Ishikawa (cell line): ENCODE data around the gene THSD4.

ENCODE experiments used
- CEBPB ChIP-seq: IDR thresholded peaks from 2 replicates; pipeline ENCODE4 v1.6.1; 2012
- CREB1 ChIP-seq: IDR thresholded peaks from 2 replicates; pipeline ENCODE4 v1.6.1; 2012; ENCODE audit warnings: low read depth
- EGR1 ChIP-seq: IDR thresholded peaks from 2 replicates; pipeline ENCODE4 v1.6.1; 2012
- EP300 ChIP-seq: IDR thresholded peaks from 2 replicates; pipeline ENCODE4 v1.6.1; 2012; ENCODE audit warnings: borderline replicate concordance
- FOXM1 ChIP-seq: IDR thresholded peaks from 2 replicates; pipeline ENCODE4 v1.6.1; 2012; ENCODE audit warnings: low read depth, borderline replicate concordance
- MAX ChIP-seq: IDR thresholded peaks from 2 replicates; pipeline ENCODE4 v1.6.1; 2012
- NFIC ChIP-seq: IDR thresholded peaks from 2 replicates; pipeline ENCODE4 v1.6.1; 2012
- RAD21 ChIP-seq: IDR thresholded peaks from 2 replicates; pipeline ENCODE4 v1.6.1; 2012; ENCODE audit warnings: low read depth
- TAF1 ChIP-seq: IDR thresholded peaks from 2 replicates; pipeline ENCODE4 v1.6.1; 2012; ENCODE audit warnings: low read depth, mild to moderate bottlenecking
- TCF12 ChIP-seq: IDR thresholded peaks from 2 replicates; pipeline ENCODE4 v1.6.1; 2012; ENCODE audit warnings: low read depth
- TEAD4 ChIP-seq: IDR thresholded peaks from 2 replicates; pipeline ENCODE4 v1.6.1; 2012
- USF1 ChIP-seq: IDR thresholded peaks from 2 replicates; pipeline ENCODE4 v1.6.1; 2012
- YY1 ChIP-seq: IDR thresholded peaks from 2 replicates; pipeline ENCODE4 v1.6.1; 2012; ENCODE audit warnings: low read depth
- ZBTB7A ChIP-seq: IDR thresholded peaks from 2 replicates; pipeline ENCODE4 v1.6.1; 2012; ENCODE audit warnings: low read depth
- TF ChIP-seq, protein P1 (sequence below): IDR thresholded peaks from 2 replicates; pipeline ENCODE4 v1.6.1; 2012; ENCODE audit warnings: low read depth, mild to moderate bottlenecking

THSD4 gene

GRCh38 chr15:71249986-71250385 lies 134.7 kb downstream of the THSD4 start:
- TF ChIP-seq CEBPB: no peak
- no peak for TF ChIP-seq EGR1
- TF ChIP-seq TCF12: no peak
- TF ChIP-seq ZBTB7A: no peak
- TF ChIP-seq YY1: no peak
- no peak for TF ChIP-seq EP300
- TF ChIP-seq TEAD4: no peak
- no peak for TF ChIP-seq FOXM1
- TF ChIP-seq TAF1: no peak

DNA sequence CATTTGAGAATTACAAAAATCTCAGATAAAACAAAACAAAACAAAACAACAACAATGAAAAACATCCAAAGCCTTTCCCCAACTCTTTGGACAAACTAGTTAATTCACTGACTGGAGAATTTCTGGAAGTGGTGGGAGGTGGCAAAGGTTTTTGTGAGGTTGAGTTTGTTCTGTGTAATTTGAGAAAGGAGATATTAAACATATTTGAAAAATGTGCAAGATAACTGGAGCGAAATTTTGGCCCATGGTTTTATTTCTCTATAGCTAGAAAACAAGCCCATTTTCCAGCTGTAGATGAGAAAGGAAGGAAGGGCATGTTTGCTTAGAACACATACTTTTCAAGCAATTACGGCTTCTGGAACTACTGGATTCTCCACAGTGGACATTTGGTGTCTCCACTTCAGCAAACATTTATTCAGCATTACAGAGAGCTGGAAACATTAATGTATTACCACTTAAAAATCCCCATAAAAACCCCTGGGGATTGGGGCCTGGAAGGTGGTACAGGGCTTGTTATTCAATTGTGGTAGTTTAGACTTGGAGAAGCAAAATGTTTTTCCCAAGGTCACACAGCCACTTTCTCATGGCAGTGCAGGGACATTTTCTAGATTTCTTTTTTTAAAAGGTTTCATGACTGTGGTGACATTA lies 135.8 kb downstream of the THSD4 start:
- no peak for TF ChIP-seq MAX
- no peak for TF ChIP-seq TAF1
- TF ChIP-seq EGR1: no peak
- TF ChIP-seq CREB1: no peak
- TF ChIP-seq NFIC: no peak
- no peak for TF ChIP-seq ZBTB7A
- TF ChIP-seq USF1: no peak

DNA sequence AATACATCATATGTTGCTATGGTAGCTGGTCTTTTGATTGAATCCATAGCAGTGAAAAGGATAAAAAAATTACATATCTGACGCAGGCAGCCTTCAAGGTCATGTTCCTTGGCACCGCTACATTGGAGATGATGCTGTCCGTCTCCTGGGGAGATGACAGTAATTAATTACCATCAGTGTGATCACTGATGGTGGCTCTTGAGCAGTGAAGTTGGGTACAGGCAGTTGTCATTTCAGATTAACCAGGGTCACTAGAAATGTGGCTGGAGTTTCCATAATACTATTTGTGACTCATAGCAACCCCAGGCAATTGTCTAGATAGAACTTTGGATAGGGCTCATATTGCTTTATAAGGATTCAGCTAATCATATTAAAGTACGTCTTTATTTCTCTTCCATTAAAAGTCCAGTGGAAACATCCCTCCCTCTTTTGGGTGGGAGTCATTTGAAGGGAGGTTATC lies 136.3 kb downstream of the THSD4 start:
- TF ChIP-seq, protein P1, sequence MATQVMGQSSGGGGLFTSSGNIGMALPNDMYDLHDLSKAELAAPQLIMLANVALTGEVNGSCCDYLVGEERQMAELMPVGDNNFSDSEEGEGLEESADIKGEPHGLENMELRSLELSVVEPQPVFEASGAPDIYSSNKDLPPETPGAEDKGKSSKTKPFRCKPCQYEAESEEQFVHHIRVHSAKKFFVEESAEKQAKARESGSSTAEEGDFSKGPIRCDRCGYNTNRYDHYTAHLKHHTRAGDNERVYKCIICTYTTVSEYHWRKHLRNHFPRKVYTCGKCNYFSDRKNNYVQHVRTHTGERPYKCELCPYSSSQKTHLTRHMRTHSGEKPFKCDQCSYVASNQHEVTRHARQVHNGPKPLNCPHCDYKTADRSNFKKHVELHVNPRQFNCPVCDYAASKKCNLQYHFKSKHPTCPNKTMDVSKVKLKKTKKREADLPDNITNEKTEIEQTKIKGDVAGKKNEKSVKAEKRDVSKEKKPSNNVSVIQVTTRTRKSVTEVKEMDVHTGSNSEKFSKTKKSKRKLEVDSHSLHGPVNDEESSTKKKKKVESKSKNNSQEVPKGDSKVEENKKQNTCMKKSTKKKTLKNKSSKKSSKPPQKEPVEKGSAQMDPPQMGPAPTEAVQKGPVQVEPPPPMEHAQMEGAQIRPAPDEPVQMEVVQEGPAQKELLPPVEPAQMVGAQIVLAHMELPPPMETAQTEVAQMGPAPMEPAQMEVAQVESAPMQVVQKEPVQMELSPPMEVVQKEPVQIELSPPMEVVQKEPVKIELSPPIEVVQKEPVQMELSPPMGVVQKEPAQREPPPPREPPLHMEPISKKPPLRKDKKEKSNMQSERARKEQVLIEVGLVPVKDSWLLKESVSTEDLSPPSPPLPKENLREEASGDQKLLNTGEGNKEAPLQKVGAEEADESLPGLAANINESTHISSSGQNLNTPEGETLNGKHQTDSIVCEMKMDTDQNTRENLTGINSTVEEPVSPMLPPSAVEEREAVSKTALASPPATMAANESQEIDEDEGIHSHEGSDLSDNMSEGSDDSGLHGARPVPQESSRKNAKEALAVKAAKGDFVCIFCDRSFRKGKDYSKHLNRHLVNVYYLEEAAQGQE: no peak
- TF ChIP-seq YY1 (no peak), USF1 (no peak), TAF1 (no peak), TEAD4 (no peak), NFIC (no peak), EP300 (no peak), FOXM1 (no peak), TCF12 (no peak), CREB1 (no peak), RAD21 (no peak), ZBTB7A (no peak), CEBPB (no peak)

DNA sequence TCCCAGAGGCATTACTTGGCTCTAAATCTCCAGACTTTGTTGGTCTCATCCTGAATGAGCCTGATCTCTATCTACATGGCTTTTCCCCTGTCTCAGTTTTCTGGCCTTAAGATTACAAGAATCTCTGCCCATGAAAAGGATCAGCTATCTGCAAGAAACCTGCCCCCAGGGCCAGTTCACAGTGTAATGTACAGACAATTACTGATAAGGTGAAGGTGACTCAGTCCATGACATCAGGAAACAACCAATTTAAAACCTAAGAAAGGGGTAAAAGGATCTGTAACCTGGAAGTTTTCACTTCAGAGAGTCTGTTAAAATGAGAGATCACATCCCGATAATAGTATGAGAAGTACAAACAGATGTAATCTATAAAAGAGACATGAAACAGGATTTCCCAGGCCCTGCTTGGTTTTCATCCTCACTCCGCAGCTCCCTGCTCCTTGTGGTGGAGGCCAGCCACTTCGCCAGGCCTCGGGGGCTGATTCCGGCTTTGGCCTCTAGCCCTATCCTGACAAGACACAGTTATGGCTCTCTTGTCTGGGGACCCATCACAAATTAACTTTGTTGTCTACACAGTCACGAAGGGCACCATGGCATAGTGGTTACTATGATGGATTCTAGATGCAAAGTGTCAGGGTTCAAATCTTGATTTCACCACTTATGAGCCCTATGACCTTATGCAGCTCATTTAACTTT lies 136.9 kb downstream of the THSD4 start:
- no peak for TF ChIP-seq NFIC
- no peak for TF ChIP-seq FOXM1
- TF ChIP-seq MAX: no peak
- TF ChIP-seq CREB1: no peak
- TF ChIP-seq YY1: no peak
- TF ChIP-seq EP300: no peak
- no peak for TF ChIP-seq TAF1
- TF ChIP-seq EGR1: no peak
- TF ChIP-seq RAD21: no peak

DNA sequence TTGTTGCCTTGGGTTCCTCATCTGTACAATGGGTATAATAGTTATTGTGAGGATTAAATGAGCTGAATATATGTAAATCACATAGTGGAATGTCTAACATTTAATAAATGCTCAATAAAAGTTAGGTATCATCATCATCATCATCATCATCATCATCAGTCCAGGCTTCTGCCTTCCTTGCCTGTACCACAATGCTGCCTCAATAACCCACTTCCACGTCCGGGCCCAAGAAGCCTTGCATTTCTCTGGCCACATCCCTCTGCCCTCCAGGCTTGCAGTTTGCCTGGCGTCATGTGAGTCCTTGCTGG lies 137.4 kb downstream of the THSD4 start:
- TF ChIP-seq, protein P1: no peak
- TF ChIP-seq RAD21 (no peak), ZBTB7A (no peak), MAX (no peak), CREB1 (no peak), TCF12 (no peak), EP300 (no peak), TEAD4 (no peak), YY1 (no peak), CEBPB (no peak), NFIC (no peak), FOXM1 (no peak), USF1 (no peak)
